K562 (cell line): ENCODE measurements around the gene RRBP1. TPM values are rescaled to one million over a fixed set of nuclear protein-coding genes. Genes with fewer than 3 reads are reported as not detected.

Experiments used
- BDP1 ChIP-seq: IDR thresholded peaks from 3 replicates; pipeline ENCODE4 v1.6.1; 2011; ENCODE audit not compliant: insufficient read length, insufficient read depth
- MAFF ChIP-seq: IDR thresholded peaks from 2 replicates; pipeline ENCODE4 v1.6.1; 2012; ENCODE audit warnings: low read length, improper control_type of control experiment
- PHF8 ChIP-seq: fragments of 200-600 bp; sonication (generic); IDR thresholded peaks from 2 replicates; pipeline ENCODE4 v1.6.1; 2012; ENCODE audit warnings: mixed run types, mild to moderate bottlenecking, inconsistent platforms, low read length, moderate library complexity, borderline replicate concordance
- POLR2AphosphoS5 ChIP-seq: IDR thresholded peaks from 2 replicates; pipeline ENCODE4 v1.6.1; 2011; ENCODE audit warnings: mild to moderate bottlenecking, low read depth, low read length, moderate library complexity; ENCODE audit not compliant: control insufficient read depth, insufficient read depth
- RCOR1 ChIP-seq, 2 experiments: IDR thresholded peaks; 2 replicates each; pipeline ENCODE4 v1.6.1; 2012; ENCODE audit warnings: low read depth in 2 of 2, low read length in 2 of 2, borderline replicate concordance in 1 of 2, improper control_type of control experiment in 1 of 2
- YY1 ChIP-seq, 3 experiments: IDR thresholded peaks; 2 replicates each; pipeline ENCODE4 v1.6.1; 2011; ENCODE audit warnings: low read length in 2 of 3, mild to moderate bottlenecking in 2 of 3, moderate library complexity in 2 of 3, borderline replicate concordance in 1 of 3, control low read depth in 1 of 3, low read depth in 1 of 3; ENCODE audit not compliant: insufficient read depth in 3 of 3, insufficient replicate concordance in 2 of 3, control insufficient read depth in 1 of 3, insufficient read length in 1 of 3; ENCODE audit errors: extremely low read depth in 1 of 3
- ZBTB7A ChIP-seq: IDR thresholded peaks from 2 replicates; pipeline ENCODE4 v1.6.1; 2011; ENCODE audit warnings: low read depth, mild to moderate bottlenecking, low read length, moderate library complexity, borderline replicate concordance; ENCODE audit not compliant: control insufficient read depth
- ZNF184 ChIP-seq: sonication (generic); formaldehyde crosslinking; IDR thresholded peaks from 2 replicates; pipeline ENCODE4 v1.5.0; 2020; ENCODE audit warnings: missing genetic modification reagents
- ZNF431 ChIP-seq: sonication (generic); formaldehyde crosslinking; IDR thresholded peaks from 2 replicates; pipeline ENCODE4 v1.8.0; 2022; ENCODE audit warnings: mild to moderate bottlenecking, missing genetic modification reagents
- ZNF785 ChIP-seq: fragments of 250-450 bp; sonication (Bioruptor Pico); IDR thresholded peaks from 2 replicates; pipeline ENCODE4 v1.4.0; 2020; ENCODE audit warnings: mild to moderate bottlenecking
- polyA plus RNA-seq, 8 experiments: library from polyadenylated mRNA; depleted of rRNA in 4 of 8; stranded (reverse) in 5 of 8; unstranded in 3 of 8; fragments of >200 nt; fragmentation: Nextera tagmentation in 2 of 8; fragmentation: Illumina TruSeq in 1 of 8; extraction: Ambion mirVana in 2 of 8; extraction: Trizol in 1 of 8; gene quantifications; 2 replicates each; pipeline versions ENCODE4 v1.2.1 to v1.2.3, GENCODE V29; 2011 to 2014; ENCODE audit warnings: inconsistent platforms in 1 of 8, missing spikeins in 1 of 8
- total RNA-seq, 7 experiments: library from RNA; depleted of rRNA in 6 of 7; stranded (reverse); fragments of >200 nt in 6 of 7; fragmentation: Illumina TruSeq in 2 of 7; extraction: Trizol in 2 of 7; gene quantifications; 2 replicates each; pipeline versions ENCODE4 v1.2.1 to v1.2.3, GENCODE V29; 2011 to 2021; ENCODE audit warnings: low replicate concordance in 1 of 7
- TF ChIP-seq, protein P1 (sequence below): fragments of 250-450 bp; sonication (Bioruptor Pico); IDR thresholded peaks from 2 replicates; pipeline ENCODE4 v1.5.1; 2021; ENCODE audit warnings: mild to moderate bottlenecking
- TF ChIP-seq, protein P2 (sequence below), 2 experiments: fragments of 200-800 bp in 1 of 2; sonication (Bioruptor generic) in 1 of 2; sonication (generic) in 1 of 2; formaldehyde crosslinking in 1 of 2; IDR thresholded peaks in 1 of 2; conservative IDR thresholded peaks in 1 of 2; 2 replicates each; pipeline versions ENCODE4 v1.5.0 to v1.6.1; 2016 to 2020; ENCODE audit warnings: missing compliant biosample characterization in 1 of 2, missing genetic modification characterization in 1 of 2, missing genetic modification reagents in 1 of 2
- TF ChIP-seq, protein P3 (sequence below): fragments of 250-450 bp; sonication (Bioruptor Pico); IDR thresholded peaks from 2 replicates; pipeline ENCODE4 v1.8.0; 2021; ENCODE audit warnings: mild to moderate bottlenecking, moderate library complexity
- TF ChIP-seq, protein P4 (sequence below), 2 experiments: fragments of 450-650 bp; IDR thresholded peaks; 2 replicates each; pipeline ENCODE4 v1.6.1; 2016
- TF ChIP-seq, protein P5 (sequence below): IDR thresholded peaks from 3 replicates; pipeline ENCODE4 v1.6.1; 2011; ENCODE audit warnings: borderline replicate concordance, mild to moderate bottlenecking, moderate library complexity; ENCODE audit not compliant: insufficient read length; ENCODE audit errors: extremely low read depth

The RRBP1 gene
- total and polyA plus RNA-seq, 9 of the 15 experiments (the other 6 are each of a cell fraction or from before 2014, with no cell fraction given) = 0.84 to 32.0 (median 17.6) TPM

DNA sequence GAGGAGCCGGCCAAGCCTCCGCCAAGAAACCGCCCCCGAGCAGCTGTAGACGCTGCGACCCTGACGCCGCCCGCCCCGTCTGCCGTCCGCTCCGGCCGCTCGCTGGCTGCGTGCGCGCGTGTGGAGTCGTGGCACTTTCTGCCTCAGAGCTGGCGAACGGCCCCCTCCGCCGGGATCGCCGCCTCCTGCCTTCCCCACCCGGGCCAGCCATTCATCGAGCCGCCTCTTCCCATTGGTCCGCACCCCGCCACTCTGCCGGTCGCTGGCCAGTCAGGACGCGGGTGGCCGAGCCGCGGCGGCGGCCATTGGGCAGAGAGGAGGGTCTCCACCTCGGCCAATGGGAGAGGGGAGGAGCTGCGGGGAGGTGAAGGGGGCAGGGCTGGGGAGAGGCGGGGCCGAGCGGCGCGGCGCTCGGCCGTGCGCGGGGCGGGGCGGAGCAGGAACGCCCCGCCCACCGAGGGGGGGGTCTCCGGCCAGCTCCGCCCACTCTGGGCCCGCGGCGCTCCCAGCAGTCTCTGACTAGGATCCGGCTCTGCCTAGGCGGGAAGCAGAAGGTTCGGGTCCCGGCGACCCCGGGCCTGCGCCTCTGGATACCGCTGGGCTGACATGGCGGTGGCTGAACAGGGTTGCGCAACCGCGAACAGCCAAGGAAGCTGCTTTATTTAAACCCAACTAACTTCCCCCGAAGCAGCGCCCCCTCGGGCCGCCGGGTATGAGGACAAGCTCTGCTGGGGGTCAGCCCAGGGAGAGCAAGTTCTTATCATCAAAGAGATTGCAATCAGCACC is at the start of gene RRBP1 (continued):
- TF ChIP-seq, protein P1, sequence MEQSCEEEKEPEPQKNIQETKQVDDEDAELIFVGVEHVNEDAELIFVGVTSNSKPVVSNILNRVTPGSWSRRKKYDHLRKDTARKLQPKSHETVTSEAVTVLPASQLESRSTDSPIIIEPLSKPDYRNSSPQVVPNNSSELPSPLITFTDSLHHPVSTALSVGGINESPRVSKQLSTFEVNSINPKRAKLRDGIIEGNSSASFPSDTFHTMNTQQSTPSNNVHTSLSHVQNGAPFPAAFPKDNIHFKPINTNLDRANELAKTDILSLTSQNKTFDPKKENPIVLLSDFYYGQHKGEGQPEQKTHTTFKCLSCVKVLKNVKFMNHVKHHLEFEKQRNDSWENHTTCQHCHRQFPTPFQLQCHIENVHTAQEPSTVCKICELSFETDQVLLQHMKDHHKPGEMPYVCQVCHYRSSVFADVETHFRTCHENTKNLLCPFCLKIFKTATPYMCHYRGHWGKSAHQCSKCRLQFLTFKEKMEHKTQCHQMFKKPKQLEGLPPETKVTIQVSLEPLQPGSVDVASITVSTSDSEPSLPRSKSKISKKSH (CRISPR knock-in tag) = no peak
- TF ChIP-seq ZNF184 (CRISPR knock-in tag) = no peak
- peak in 1 of 2 experiments; percentile 64; a peak in 2 of 4 replicates for TF ChIP-seq RCOR1 (IDR thresholded peaks at IDR 0.05; ENCODE audit: borderline replicate concordance in 1 of 2, low read depth in 2 of 2, low read length in 2 of 2)
- TF ChIP-seq, protein P2, sequence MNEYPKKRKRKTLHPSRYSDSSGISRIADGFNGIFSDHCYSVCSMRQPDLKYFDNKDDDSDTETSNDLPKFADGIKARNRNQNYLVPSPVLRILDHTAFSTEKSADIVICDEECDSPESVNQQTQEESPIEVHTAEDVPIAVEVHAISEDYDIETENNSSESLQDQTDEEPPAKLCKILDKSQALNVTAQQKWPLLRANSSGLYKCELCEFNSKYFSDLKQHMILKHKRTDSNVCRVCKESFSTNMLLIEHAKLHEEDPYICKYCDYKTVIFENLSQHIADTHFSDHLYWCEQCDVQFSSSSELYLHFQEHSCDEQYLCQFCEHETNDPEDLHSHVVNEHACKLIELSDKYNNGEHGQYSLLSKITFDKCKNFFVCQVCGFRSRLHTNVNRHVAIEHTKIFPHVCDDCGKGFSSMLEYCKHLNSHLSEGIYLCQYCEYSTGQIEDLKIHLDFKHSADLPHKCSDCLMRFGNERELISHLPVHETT (CRISPR knock-in tag; conservative IDR thresholded peaks at IDR 0.05 in 1 of 2, IDR thresholded peaks at IDR 0.05 in 1 of 2) = no peak
- TF ChIP-seq ZNF785 (CRISPR knock-in tag) = no peak
- TF ChIP-seq, protein P3, sequence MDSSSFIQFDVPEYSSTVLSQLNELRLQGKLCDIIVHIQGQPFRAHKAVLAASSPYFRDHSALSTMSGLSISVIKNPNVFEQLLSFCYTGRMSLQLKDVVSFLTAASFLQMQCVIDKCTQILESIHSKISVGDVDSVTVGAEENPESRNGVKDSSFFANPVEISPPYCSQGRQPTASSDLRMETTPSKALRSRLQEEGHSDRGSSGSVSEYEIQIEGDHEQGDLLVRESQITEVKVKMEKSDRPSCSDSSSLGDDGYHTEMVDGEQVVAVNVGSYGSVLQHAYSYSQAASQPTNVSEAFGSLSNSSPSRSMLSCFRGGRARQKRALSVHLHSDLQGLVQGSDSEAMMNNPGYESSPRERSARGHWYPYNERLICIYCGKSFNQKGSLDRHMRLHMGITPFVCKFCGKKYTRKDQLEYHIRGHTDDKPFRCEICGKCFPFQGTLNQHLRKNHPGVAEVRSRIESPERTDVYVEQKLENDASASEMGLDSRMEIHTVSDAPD = no peak
- TF ChIP-seq POLR2AphosphoS5 = peak; percentile 29; the same call in 1 of the 2 replicates
- TF ChIP-seq ZBTB7A = peak; percentile 73
- TF ChIP-seq PHF8 = peak; percentile 71; the same call in 1 of the 2 replicates
- peak in 2 of 3 experiments; percentile 48 to 67 for TF ChIP-seq YY1 (IDR thresholded peaks at IDR 0.05; ENCODE audit: borderline replicate concordance in 1 of 3, control insufficient read depth in 1 of 3, extremely low read depth in 1 of 3, insufficient read depth in 3 of 3, insufficient read length in 1 of 3, insufficient replicate concordance in 2 of 3, low read depth in 1 of 3, low read length in 2 of 3)
- no peak for TF ChIP-seq ZNF431
- TF ChIP-seq BDP1 = no peak
- TF ChIP-seq, protein P4, sequence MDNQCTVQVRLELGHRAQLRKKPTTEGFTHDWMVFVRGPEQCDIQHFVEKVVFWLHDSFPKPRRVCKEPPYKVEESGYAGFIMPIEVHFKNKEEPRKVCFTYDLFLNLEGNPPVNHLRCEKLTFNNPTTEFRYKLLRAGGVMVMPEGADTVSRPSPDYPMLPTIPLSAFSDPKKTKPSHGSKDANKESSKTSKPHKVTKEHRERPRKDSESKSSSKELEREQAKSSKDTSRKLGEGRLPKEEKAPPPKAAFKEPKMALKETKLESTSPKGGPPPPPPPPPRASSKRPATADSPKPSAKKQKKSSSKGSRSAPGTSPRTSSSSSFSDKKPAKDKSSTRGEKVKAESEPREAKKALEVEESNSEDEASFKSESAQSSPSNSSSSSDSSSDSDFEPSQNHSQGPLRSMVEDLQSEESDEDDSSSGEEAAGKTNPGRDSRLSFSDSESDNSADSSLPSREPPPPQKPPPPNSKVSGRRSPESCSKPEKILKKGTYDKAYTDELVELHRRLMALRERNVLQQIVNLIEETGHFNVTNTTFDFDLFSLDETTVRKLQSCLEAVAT (IDR thresholded peaks at IDR 0.05) = peak in 1 of 2 experiments; percentile 81; a peak in 1 of 4 replicates
- TF ChIP-seq MAFF = no peak
- TF ChIP-seq, protein P5, sequence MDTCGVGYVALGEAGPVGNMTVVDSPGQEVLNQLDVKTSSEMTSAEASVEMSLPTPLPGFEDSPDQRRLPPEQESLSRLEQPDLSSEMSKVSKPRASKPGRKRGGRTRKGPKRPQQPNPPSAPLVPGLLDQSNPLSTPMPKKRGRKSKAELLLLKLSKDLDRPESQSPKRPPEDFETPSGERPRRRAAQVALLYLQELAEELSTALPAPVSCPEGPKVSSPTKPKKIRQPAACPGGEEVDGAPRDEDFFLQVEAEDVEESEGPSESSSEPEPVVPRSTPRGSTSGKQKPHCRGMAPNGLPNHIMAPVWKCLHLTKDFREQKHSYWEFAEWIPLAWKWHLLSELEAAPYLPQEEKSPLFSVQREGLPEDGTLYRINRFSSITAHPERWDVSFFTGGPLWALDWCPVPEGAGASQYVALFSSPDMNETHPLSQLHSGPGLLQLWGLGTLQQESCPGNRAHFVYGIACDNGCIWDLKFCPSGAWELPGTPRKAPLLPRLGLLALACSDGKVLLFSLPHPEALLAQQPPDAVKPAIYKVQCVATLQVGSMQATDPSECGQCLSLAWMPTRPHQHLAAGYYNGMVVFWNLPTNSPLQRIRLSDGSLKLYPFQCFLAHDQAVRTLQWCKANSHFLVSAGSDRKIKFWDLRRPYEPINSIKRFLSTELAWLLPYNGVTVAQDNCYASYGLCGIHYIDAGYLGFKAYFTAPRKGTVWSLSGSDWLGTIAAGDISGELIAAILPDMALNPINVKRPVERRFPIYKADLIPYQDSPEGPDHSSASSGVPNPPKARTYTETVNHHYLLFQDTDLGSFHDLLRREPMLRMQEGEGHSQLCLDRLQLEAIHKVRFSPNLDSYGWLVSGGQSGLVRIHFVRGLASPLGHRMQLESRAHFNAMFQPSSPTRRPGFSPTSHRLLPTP = no peak
